PFSK-1 (cell line): ENCODE measurements around the gene ISCA2.

Experiments
- FOXP2 ChIP-seq: optimal IDR thresholded peaks from 2 replicates; pipeline ENCODE3; 2011; ENCODE audit warnings: borderline replicate concordance, control low read depth, inconsistent platforms; ENCODE audit not compliant: insufficient read depth; ENCODE audit errors: extremely low read length, extremely low read depth
- POLR2AphosphoS5 ChIP-seq: IDR thresholded peaks from 2 replicates; pipeline ENCODE4 v1.6.1; 2012; ENCODE audit warnings: low read depth, mild to moderate bottlenecking, control low read depth, low read length, moderate library complexity
- SIN3A ChIP-seq: IDR thresholded peaks from 2 replicates; pipeline ENCODE4 v1.6.1; 2012; ENCODE audit warnings: mild to moderate bottlenecking, low read length, moderate library complexity, borderline replicate concordance; ENCODE audit not compliant: insufficient read depth
- TAF1 ChIP-seq: IDR thresholded peaks from 2 replicates; pipeline ENCODE4 v1.6.1; 2012; ENCODE audit warnings: low read length, control low read depth, borderline replicate concordance; ENCODE audit not compliant: insufficient read depth
- TF ChIP-seq, protein P1 (sequence below), 2 experiments: IDR thresholded peaks; 2 replicates each; pipeline versions ENCODE4 v1.6.1 to v1.8.0; 2011 to 2012; ENCODE audit warnings: low read depth in 2 of 2, low read length in 2 of 2, control low read depth in 1 of 2, inconsistent platforms in 1 of 2, mild to moderate bottlenecking in 1 of 2, moderate library complexity in 1 of 2; ENCODE audit not compliant: insufficient read depth in 1 of 2

Gene ISCA2

DNA sequence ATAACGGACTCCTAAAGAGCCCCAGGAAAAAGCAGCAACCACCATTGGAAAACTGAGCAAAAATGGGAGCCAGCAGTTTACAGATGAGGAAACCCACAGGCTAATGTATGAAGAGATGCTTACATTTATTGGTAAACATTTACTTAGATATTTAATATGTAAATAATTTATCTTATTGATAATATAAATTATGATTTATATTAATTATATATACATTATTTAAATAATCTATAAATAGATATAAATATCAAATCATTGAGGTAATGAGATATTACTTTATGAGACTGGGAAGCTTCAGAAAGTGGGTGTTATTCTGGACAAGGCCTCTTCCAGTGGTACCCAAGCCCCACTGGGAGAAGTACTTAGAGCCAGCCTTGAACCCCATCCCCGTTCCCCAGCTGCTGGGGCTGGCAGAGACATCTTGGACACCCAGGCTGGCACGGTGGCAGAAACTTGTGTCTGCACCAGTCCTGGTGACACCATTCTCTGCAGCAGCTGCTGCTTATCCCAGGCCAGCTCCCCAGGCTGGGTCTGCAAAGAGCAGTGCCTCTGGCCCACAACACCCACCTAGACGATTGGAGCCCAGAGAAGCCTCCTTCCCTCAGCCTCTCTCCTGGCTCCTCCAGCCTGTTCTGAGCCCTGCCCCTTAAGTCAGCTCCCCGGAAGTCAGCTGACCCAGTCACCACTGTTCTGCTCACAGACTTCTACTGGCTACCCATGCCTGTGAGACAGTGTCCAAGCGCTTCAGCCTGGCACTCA, 25.9 kb downstream of the ISCA2 start:
- TF ChIP-seq FOXP2: no peak
- no peak for TF ChIP-seq SIN3A
- TF ChIP-seq TAF1: no peak
- TF ChIP-seq, protein P1, sequence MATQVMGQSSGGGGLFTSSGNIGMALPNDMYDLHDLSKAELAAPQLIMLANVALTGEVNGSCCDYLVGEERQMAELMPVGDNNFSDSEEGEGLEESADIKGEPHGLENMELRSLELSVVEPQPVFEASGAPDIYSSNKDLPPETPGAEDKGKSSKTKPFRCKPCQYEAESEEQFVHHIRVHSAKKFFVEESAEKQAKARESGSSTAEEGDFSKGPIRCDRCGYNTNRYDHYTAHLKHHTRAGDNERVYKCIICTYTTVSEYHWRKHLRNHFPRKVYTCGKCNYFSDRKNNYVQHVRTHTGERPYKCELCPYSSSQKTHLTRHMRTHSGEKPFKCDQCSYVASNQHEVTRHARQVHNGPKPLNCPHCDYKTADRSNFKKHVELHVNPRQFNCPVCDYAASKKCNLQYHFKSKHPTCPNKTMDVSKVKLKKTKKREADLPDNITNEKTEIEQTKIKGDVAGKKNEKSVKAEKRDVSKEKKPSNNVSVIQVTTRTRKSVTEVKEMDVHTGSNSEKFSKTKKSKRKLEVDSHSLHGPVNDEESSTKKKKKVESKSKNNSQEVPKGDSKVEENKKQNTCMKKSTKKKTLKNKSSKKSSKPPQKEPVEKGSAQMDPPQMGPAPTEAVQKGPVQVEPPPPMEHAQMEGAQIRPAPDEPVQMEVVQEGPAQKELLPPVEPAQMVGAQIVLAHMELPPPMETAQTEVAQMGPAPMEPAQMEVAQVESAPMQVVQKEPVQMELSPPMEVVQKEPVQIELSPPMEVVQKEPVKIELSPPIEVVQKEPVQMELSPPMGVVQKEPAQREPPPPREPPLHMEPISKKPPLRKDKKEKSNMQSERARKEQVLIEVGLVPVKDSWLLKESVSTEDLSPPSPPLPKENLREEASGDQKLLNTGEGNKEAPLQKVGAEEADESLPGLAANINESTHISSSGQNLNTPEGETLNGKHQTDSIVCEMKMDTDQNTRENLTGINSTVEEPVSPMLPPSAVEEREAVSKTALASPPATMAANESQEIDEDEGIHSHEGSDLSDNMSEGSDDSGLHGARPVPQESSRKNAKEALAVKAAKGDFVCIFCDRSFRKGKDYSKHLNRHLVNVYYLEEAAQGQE (IDR thresholded peaks at IDR 0.05; ENCODE audit: insufficient read depth in 1 of 2, low read depth in 2 of 2, low read length in 2 of 2): no peak
- TF ChIP-seq POLR2AphosphoS5: no peak

DNA sequence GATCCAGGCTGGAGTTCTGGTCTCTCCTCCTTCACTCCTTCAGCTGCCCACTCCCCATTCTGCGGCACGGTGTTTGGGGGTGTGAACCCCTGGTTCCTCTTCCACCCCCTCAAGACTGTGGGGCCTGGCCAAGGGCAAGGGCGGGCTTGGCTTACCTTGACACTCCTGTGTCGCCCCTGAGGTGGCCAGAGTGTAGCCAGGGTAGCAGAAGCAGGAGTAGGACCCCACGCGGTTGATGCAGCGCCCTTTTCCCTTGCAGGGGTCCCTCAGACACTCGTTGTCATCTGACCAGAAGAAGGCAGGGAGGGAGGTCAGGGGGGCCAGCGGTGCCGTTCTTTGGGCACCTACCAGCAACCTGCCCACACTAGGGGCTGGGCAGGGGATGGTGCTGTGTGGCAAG, 28.2 kb downstream of the ISCA2 start:
- TF ChIP-seq, protein P1 (IDR thresholded peaks at IDR 0.05; ENCODE audit: insufficient read depth in 1 of 2, low read depth in 2 of 2, low read length in 2 of 2): no peak
- TF ChIP-seq TAF1 (no peak), SIN3A (no peak), POLR2AphosphoS5 (no peak), FOXP2 (no peak)

DNA sequence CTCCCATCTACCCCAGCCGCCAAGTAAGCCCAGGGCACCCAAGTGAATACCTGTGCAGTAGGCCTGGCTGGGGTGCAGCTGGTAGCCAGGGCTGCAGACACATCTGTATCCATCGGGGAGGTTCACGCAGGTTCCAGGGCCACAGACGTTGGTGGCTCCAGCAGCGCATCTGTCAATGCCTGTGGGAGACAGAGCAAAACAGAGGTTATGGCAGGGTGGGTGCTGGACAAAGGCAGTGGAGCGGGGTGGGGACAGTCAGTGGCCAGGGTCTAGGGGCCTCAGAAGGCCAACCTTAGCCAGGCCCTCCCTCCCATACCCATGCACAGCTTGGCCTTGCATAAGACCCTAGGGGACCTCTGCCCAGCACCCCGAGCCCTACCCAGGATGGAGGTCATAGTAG, 29.2 kb downstream of the ISCA2 start:
- TF ChIP-seq, protein P1 (IDR thresholded peaks at IDR 0.05; ENCODE audit: insufficient read depth in 1 of 2, low read depth in 2 of 2, low read length in 2 of 2): no peak
- TF ChIP-seq SIN3A (no peak), TAF1 (no peak), POLR2AphosphoS5 (no peak), FOXP2 (no peak)

DNA sequence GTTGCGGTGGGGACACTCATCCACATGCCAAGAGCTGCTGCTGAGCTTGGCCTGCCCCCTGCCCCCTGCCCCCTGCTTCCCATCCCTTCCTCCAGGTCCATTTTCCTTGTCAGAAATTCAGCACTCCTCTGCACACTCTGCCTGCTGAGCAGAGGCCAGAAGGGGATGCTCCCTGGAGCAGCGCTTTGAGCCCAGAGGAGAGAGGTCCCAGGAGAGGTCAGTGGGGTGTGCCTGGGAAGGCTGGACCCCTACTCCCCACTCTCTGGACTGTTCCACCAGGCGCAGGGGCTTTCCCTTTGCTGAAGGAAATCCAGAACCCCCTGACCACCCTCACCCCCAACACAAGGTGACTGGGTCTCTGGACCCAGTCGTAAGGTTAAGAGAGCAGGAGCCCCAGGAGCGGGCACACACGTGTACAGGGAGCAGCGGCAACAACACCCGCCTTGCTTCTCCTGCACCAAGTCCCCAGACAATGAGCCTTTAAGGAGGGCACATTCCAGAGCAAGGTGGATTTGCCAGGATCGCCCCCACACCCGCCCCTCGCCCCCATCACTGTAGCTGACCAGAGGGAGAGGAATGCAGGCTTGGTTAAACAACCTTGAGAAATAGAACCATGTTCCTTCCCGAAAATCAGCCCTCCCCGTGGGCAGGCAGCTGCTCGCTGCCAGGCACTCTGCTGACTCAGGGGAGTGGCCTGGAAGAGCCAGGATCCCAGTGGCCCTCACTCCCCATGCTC, 30.7 kb downstream of the ISCA2 start:
- TF ChIP-seq SIN3A (no peak), FOXP2 (no peak), TAF1 (no peak), POLR2AphosphoS5 (no peak)
- TF ChIP-seq, protein P1 (IDR thresholded peaks at IDR 0.05; ENCODE audit: insufficient read depth in 1 of 2, low read depth in 2 of 2, low read length in 2 of 2): no peak
